Caco-2 (cell line): ENCODE data around the gene AMOTL1. TPM values are rescaled to one million over a fixed set of nuclear protein-coding genes. Genes with fewer than 3 reads are reported as not detected.

Source experiments
- BruUV-seq: library from RNA; stranded (reverse); fragments of 400-500 nt; replicated peaks from 2 replicates; lab custom pipeline; 2021; lab: Mats Ljungman, UMichigan
- CTCF ChIA-PET: fragments of 300-600 bp; sonication (Branson Sonifier 250); formaldehyde crosslinking; loops from one replicate; lab custom pipeline; 2022; ENCODE audit warnings: antibody characterized with exemption; lab: Charles Lee
- POLR2A ChIA-PET: fragments of 300-600 bp; sonication (Branson Sonifier 250); formaldehyde crosslinking; loops from one replicate; lab custom pipeline; 2022; ENCODE audit warnings: antibody characterized with exemption; lab: Charles Lee
- DNase-seq, 2 experiments: peaks; one replicate each; pipeline versions ENCODE4 v3.0.0 to v3.0.0-alpha.2; 2020 to 2022
- H3K27me3 ChIP-seq: replicated peaks from 2 replicates; pipeline ENCODE4 v1.6.0; 2011; ENCODE audit warnings: low read length; ENCODE audit not compliant: control insufficient read depth, insufficient read depth
- H3K36me3 ChIP-seq: 2 replicates; pipeline ENCODE4 v1.5.1; 2011; ENCODE audit warnings: low read length; ENCODE audit not compliant: control insufficient read depth, insufficient read depth
- H3K4me1 ChIP-seq: fragments of 250-450 bp; sonication (Bioruptor Pico); 2 replicates; pipeline ENCODE4 v1.5.1; 2020; ENCODE audit warnings: mild to moderate bottlenecking
- H3K4me3 ChIP-seq: 2 replicates; pipeline ENCODE4 v1.5.1; 2011; ENCODE audit warnings: low read depth, mild to moderate bottlenecking, control low read depth, low read length
- H3K9me3 ChIP-seq: fragments of 250-450 bp; sonication (Bioruptor Pico); 2 replicates; pipeline ENCODE4 v1.5.1; 2020; ENCODE audit warnings: mild to moderate bottlenecking, moderate library complexity
- H3K27ac Mint-ChIP-seq: one replicate; pipeline ENCODE4 v1.8.0; 2022; ENCODE audit warnings: mixed read lengths; ENCODE audit not compliant: unreplicated experiment
- H3K27me3 Mint-ChIP-seq: one replicate; pipeline ENCODE4 v1.8.0; 2022; ENCODE audit warnings: mixed read lengths; ENCODE audit not compliant: insufficient read depth, unreplicated experiment
- H3K36me3 Mint-ChIP-seq: one replicate; pipeline ENCODE4 v1.8.0; 2022; ENCODE audit warnings: mild to moderate bottlenecking, mixed read lengths; ENCODE audit not compliant: insufficient read depth, unreplicated experiment
- H3K4me1 Mint-ChIP-seq: one replicate; pipeline ENCODE4 v1.8.0; 2022; ENCODE audit warnings: low read depth, mixed read lengths; ENCODE audit not compliant: unreplicated experiment
- H3K4me3 Mint-ChIP-seq: one replicate; pipeline ENCODE4 v1.8.0; 2022; ENCODE audit warnings: mild to moderate bottlenecking, moderate library complexity, mixed read lengths; ENCODE audit not compliant: unreplicated experiment
- H3K9me3 Mint-ChIP-seq: one replicate; pipeline ENCODE4 v1.8.0; 2022; ENCODE audit warnings: mixed read lengths; ENCODE audit not compliant: unreplicated experiment
- CTCF ChIP-seq, 2 experiments: fragments of 200-600 bp in 1 of 2; IDR thresholded peaks; 1 replicate in 1 of 2; 2 replicates in 1 of 2; pipeline versions ENCODE4 v1.5.1 to v1.8.0; 2011 to 2022; ENCODE audit warnings: antibody characterized with exemption in 1 of 2, control low read depth in 1 of 2, inconsistent platforms in 1 of 2, low read depth in 1 of 2, low read length in 1 of 2, mild to moderate bottlenecking in 1 of 2, moderate library complexity in 1 of 2; ENCODE audit not compliant: insufficient read depth in 1 of 2, severe bottlenecking in 1 of 2, unreplicated experiment in 1 of 2
- intact Hi-C: fragments of 100-400 bp; cut with micrococcal nuclease; formaldehyde crosslinking; loops from one replicate; pipeline ENCODE4 v1.10.0; 2022; ENCODE audit not compliant: unreplicated experiment
- total RNA-seq: library from RNA; stranded (reverse); gene quantifications from 2 replicates; pipeline ENCODE4 v1.2.3, GENCODE V29; 2022

Gene AMOTL1
- total RNA-seq, 1 experiment from 2014 or later = 60.8 TPM

DNA sequence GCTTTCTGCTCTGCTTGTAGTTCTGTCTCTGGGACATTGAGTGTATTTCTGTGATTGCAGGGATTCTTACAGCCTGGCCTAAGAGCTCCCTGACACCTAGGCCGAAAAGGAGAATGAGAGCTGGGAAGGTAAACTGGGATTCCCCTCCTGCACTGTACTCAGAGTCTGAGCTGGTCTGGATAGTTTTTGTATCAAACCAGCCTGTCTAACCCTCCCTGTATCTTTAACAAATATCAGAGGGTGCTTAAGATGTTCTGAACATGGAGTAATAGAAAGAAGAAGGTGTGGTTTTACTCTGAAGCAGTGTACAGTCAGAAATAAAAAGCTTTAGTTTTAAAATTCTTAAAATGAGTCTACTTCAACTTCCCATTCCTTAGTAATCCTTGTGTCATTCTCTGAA lies 57.3 kb downstream of the AMOTL1 start:
- H3K27ac Mint-ChIP-seq = no peak overlapping the region
- Histone ChIP-seq H3K4me1 (peaks cover 52% of the 10 kb centered on the region), H3K27me3 (no peaks in the 10 kb centered on the region), H3K4me3 (no peak overlapping the region), H3K9me3 (no peaks in the 10 kb centered on the region), H3K36me3 (peaks cover 9% of the 10 kb centered on the region)
- H3K9me3 Mint-ChIP-seq = peaks cover 9% of the 10 kb centered on the region
- no peak for DNase-seq
- TF ChIP-seq CTCF (IDR thresholded peaks at IDR 0.05; ENCODE audit: insufficient read depth in 1 of 2, low read depth in 1 of 2, low read length in 1 of 2, severe bottlenecking in 1 of 2, unreplicated experiment in 1 of 2) = no peak
- peaks cover 34% of the 10 kb centered on the region for H3K4me1 Mint-ChIP-seq
- ChIA-PET POLR2A (no interaction called here), CTCF (no interaction called here)
- no peaks in the 10 kb centered on the region for H3K27me3 Mint-ChIP-seq
- H3K36me3 Mint-ChIP-seq = peaks cover 93% of the 10 kb centered on the region
- no peak overlapping the region for H3K4me3 Mint-ChIP-seq
- intact Hi-C loops = no loop called here
- BruUV-seq = no TSS peak

DNA sequence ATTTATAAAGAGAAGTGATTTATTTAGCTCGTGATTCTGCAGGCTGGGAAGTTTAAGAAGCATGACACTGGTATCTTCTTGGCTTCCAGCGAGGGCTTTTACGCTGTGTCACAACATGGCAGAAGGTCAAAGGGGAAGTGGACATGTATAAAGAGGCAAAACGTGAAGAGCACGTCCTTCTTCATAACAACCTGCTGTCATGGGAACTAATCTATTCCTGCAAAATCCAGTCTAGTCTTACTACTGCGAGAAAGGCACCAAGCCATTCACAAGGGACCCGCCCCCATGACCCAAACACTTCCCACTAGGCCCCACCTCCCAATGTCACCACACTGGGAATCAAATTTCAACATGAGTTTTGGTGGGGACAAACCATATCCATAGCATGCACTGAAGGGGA lies 58.3 kb downstream of the AMOTL1 start:
- Histone ChIP-seq H3K36me3 (peaks cover 10% of the 10 kb centered on the region), H3K27me3 (no peaks in the 10 kb centered on the region), H3K4me1 (peaks cover 61% of the 10 kb centered on the region), H3K9me3 (no peaks in the 10 kb centered on the region), H3K4me3 (no peak overlapping the region)
- H3K36me3 Mint-ChIP-seq = peaks cover 93% of the 10 kb centered on the region
- ChIA-PET CTCF (no interaction called here), POLR2A (no interaction called here)
- peak overlapping the region; percentile 49 for H3K27ac Mint-ChIP-seq
- no TSS peak for BruUV-seq
- intact Hi-C loops = no loop called here
- H3K9me3 Mint-ChIP-seq = peaks cover 9% of the 10 kb centered on the region
- H3K4me3 Mint-ChIP-seq = peak overlapping the region; percentile 46
- DNase-seq = peak; percentile 80 to 87
- TF ChIP-seq CTCF (IDR thresholded peaks at IDR 0.05; ENCODE audit: insufficient read depth in 1 of 2, low read depth in 1 of 2, low read length in 1 of 2, severe bottlenecking in 1 of 2, unreplicated experiment in 1 of 2) = no peak
- H3K4me1 Mint-ChIP-seq = peaks cover 40% of the 10 kb centered on the region
- H3K27me3 Mint-ChIP-seq = no peaks in the 10 kb centered on the region

GRCh38 chr11:94828088-94828487 lies 59.9 kb downstream of the AMOTL1 start:
- Mint-ChIP-seq H3K27me3 (no peaks in the 10 kb centered on the region), H3K9me3 (peaks cover 9% of the 10 kb centered on the region), H3K4me1 (peaks cover 53% of the 10 kb centered on the region), H3K4me3 (peak overlapping the region; percentile 27), H3K36me3 (peaks cover 89% of the 10 kb centered on the region), H3K27ac (peak overlapping the region; percentile 49)
- TF ChIP-seq CTCF (IDR thresholded peaks at IDR 0.05; ENCODE audit: insufficient read depth in 1 of 2, low read depth in 1 of 2, low read length in 1 of 2, severe bottlenecking in 1 of 2, unreplicated experiment in 1 of 2) = no peak
- Histone ChIP-seq H3K4me3 (no peak overlapping the region), H3K9me3 (no peaks in the 10 kb centered on the region), H3K36me3 (peaks cover 11% of the 10 kb centered on the region), H3K27me3 (no peaks in the 10 kb centered on the region), H3K4me1 (peaks cover 78% of the 10 kb centered on the region)
- no TSS peak for BruUV-seq
- POLR2A ChIA-PET = no interaction called here
- intact Hi-C loops = no loop called here
- CTCF ChIA-PET = interaction anchor here (1.0 to 1.7 kb wide), 3 partner anchors 41 to 205 kb away, joined by 3 to 6 read pairs (median 5); no protein-coding TSS in a partner anchor
- DNase-seq = peak in 1 of 2 experiments; percentile 53
